IMR-90 (cell line): ENCODE results near the gene SPATA31D4. TPM values are rescaled to one million over a fixed set of nuclear protein-coding genes. Genes with fewer than 3 reads are reported as not detected.

Experiments
- ATAC-seq: fragments of 200-7000 bp; cut with Tn5 transposase; 2 replicates; pipeline ENCODE4 v1.9.1; 2020; ENCODE audit warnings: low read depth, mild to moderate bottlenecking, moderate library complexity
- BruUV-seq: library from RNA; stranded (reverse); fragments of 400-500 nt; replicated peaks from 2 replicates; lab custom pipeline; 2021; lab: Mats Ljungman, UMichigan
- CTCF ChIA-PET: fragments of 300-600 bp; formaldehyde crosslinking; extraction: SDS; loops from one replicate; lab custom pipeline; 2021; ENCODE audit warnings: antibody characterized with exemption; lab: Yijun Ruan, JAX
- POLR2A ChIA-PET: fragments of 300-600 bp; sonication (Branson Sonifier 250); formaldehyde crosslinking; loops from one replicate; lab custom pipeline; 2022; ENCODE audit warnings: antibody characterized with exemption; ENCODE audit not compliant: unreplicated experiment; lab: Charles Lee
- DNase-seq: peaks from one replicate; pipeline ENCODE4 v3.0.0; 2013
- H2AFZ ChIP-seq: replicated peaks from 2 replicates; pipeline ENCODE3; 2013; ENCODE audit warnings: low read length, mild to moderate bottlenecking; ENCODE audit not compliant: poor library complexity
- H2AK5ac ChIP-seq: 2 replicates; pipeline ENCODE4 v1.6.1; 2013; ENCODE audit warnings: low read depth, low read length, inconsistent platforms
- H2AK9ac ChIP-seq: replicated peaks from 2 replicates; pipeline ENCODE3; 2013; ENCODE audit warnings: mild to moderate bottlenecking, low read depth, low read length, moderate library complexity; ENCODE audit not compliant: poor library complexity
- H2BK120ac ChIP-seq: 2 replicates; pipeline ENCODE4 v1.6.1; 2013; ENCODE audit warnings: low read depth, low read length, inconsistent platforms
- H2BK15ac ChIP-seq: 3 replicates; pipeline ENCODE4 v1.6.1; 2013; ENCODE audit warnings: low read depth, low read length, inconsistent platforms
- H2BK20ac ChIP-seq: 2 replicates; pipeline ENCODE4 v1.6.1; 2013; ENCODE audit warnings: low read depth, mild to moderate bottlenecking, inconsistent platforms, low read length, moderate library complexity
- H2BK5ac ChIP-seq: 2 replicates; pipeline ENCODE4 v1.6.1; 2013; ENCODE audit warnings: mild to moderate bottlenecking, low read depth, low read length, inconsistent platforms; ENCODE audit not compliant: poor library complexity, severe bottlenecking
- H3K14ac ChIP-seq: replicated peaks from 2 replicates; pipeline ENCODE4 v1.6.1; 2013; ENCODE audit warnings: low read depth, low read length, inconsistent platforms
- H3K18ac ChIP-seq: 2 replicates; pipeline ENCODE4 v1.6.1; 2013; ENCODE audit warnings: low read depth, low read length, control low read depth
- H3K23ac ChIP-seq: 2 replicates; pipeline ENCODE4 v1.6.1; 2013; ENCODE audit warnings: low read depth, low read length, inconsistent platforms
- H3K27ac ChIP-seq: 2 replicates; pipeline ENCODE4 v1.5.1; 2013; ENCODE audit warnings: mild to moderate bottlenecking, control low read depth, low read length; ENCODE audit not compliant: insufficient read depth
- H3K27me3 ChIP-seq: 2 replicates; pipeline ENCODE4 v1.6.1; 2013; ENCODE audit warnings: low read length; ENCODE audit not compliant: control insufficient read depth, insufficient read depth
- H3K36me3 ChIP-seq: 2 replicates; pipeline ENCODE4 v1.6.1; 2013; ENCODE audit warnings: low read length, mixed read lengths; ENCODE audit not compliant: control insufficient read depth, insufficient read depth
- H3K4ac ChIP-seq: 2 replicates; pipeline ENCODE4 v1.6.1; 2013; ENCODE audit warnings: low read depth, low read length, inconsistent platforms
- H3K4me1 ChIP-seq: 2 replicates; pipeline ENCODE4 v1.6.1; 2013; ENCODE audit warnings: low read length, mixed read lengths; ENCODE audit not compliant: control insufficient read depth, insufficient read depth
- H3K4me2 ChIP-seq: 2 replicates; pipeline ENCODE4 v1.6.1; 2013; ENCODE audit warnings: low read depth, mild to moderate bottlenecking, control low read depth, low read length, moderate library complexity
- H3K4me3 ChIP-seq: 2 replicates; pipeline ENCODE4 v1.5.1; 2013; ENCODE audit warnings: low read depth, mild to moderate bottlenecking, control low read depth, low read length, moderate library complexity; ENCODE audit not compliant: insufficient read depth
- H3K56ac ChIP-seq: 2 replicates; pipeline ENCODE4 v1.6.1; 2013; ENCODE audit warnings: low read length, inconsistent platforms; ENCODE audit not compliant: insufficient read depth; ENCODE audit errors: extremely low read depth
- H3K79me1 ChIP-seq, 2 experiments: 2 replicates each; pipeline ENCODE4 v1.6.1; 2013; ENCODE audit warnings: low read length in 2 of 2, inconsistent platforms in 1 of 2, low read depth in 1 of 2
- H3K9ac ChIP-seq: 2 replicates; pipeline ENCODE4 v1.6.1; 2013; ENCODE audit warnings: low read depth, low read length, control low read depth
- H3K9me1 ChIP-seq: 2 replicates; pipeline ENCODE4 v1.6.1; 2013; ENCODE audit warnings: low read length, inconsistent platforms; ENCODE audit not compliant: insufficient read depth
- H3K9me3 ChIP-seq: 2 replicates; pipeline ENCODE4 v1.6.1; 2013; ENCODE audit warnings: low read length; ENCODE audit not compliant: control insufficient read depth, insufficient read depth
- H4K20me1 ChIP-seq: 2 replicates; pipeline ENCODE4 v1.6.1; 2013; ENCODE audit warnings: low read length, inconsistent platforms; ENCODE audit not compliant: insufficient read depth
- H4K5ac ChIP-seq: 2 replicates; pipeline ENCODE4 v1.6.1; 2013; ENCODE audit warnings: mild to moderate bottlenecking, low read depth, low read length, control low read depth
- H4K8ac ChIP-seq, 2 experiments: 2 replicates each; pipeline ENCODE4 v1.6.1; 2013; ENCODE audit warnings: low read depth in 2 of 2, low read length in 2 of 2, control low read depth in 1 of 2, inconsistent platforms in 1 of 2
- H4K91ac ChIP-seq: 2 replicates; pipeline ENCODE4 v1.6.1; 2013; ENCODE audit warnings: low read depth, low read length, inconsistent platforms; ENCODE audit not compliant: insufficient read depth
- BHLHE40 ChIP-seq: fragments of 150-350 bp; IDR thresholded peaks from 2 replicates; pipeline ENCODE4 v1.6.1; 2016; ENCODE audit warnings: mild to moderate bottlenecking, low read depth, low read length
- CEBPB ChIP-seq: IDR thresholded peaks from 2 replicates; pipeline ENCODE4 v1.6.1; 2012; ENCODE audit warnings: low read depth, low read length, improper control_type of control experiment
- CHD1 ChIP-seq: IDR thresholded peaks from 2 replicates; pipeline ENCODE4 v1.6.1; 2012; ENCODE audit warnings: low read depth, low read length, improper control_type of control experiment
- MAFK ChIP-seq: IDR thresholded peaks from 2 replicates; pipeline ENCODE4 v1.6.1; 2012; ENCODE audit warnings: low read depth, low read length, improper control_type of control experiment
- MAZ ChIP-seq: IDR thresholded peaks from 2 replicates; pipeline ENCODE4 v1.6.1; 2012; ENCODE audit warnings: low read depth, mild to moderate bottlenecking, low read length, improper control_type of control experiment, moderate library complexity, borderline replicate concordance
- MXI1 ChIP-seq: IDR thresholded peaks from 2 replicates; pipeline ENCODE4 v1.6.1; 2012; ENCODE audit warnings: low read depth, mild to moderate bottlenecking, low read length, moderate library complexity, borderline replicate concordance
- NFE2L2 ChIP-seq: fragments of 150-350 bp; IDR thresholded peaks from 2 replicates; pipeline ENCODE4 v1.6.1; 2016; ENCODE audit warnings: low read depth, mild to moderate bottlenecking, low read length
- POLR2A ChIP-seq: IDR thresholded peaks from 2 replicates; pipeline ENCODE4 v1.6.1; 2012; ENCODE audit warnings: mild to moderate bottlenecking, low read depth, low read length
- RAD21 ChIP-seq: IDR thresholded peaks from 2 replicates; pipeline ENCODE4 v1.6.1; 2012; ENCODE audit warnings: low read length, improper control_type of control experiment
- RCOR1 ChIP-seq: IDR thresholded peaks from 2 replicates; pipeline ENCODE4 v1.6.1; 2012; ENCODE audit warnings: mild to moderate bottlenecking, low read length, improper control_type of control experiment; ENCODE audit not compliant: insufficient replicate concordance
- RFX5 ChIP-seq: IDR thresholded peaks from 2 replicates; pipeline ENCODE4 v1.8.0; 2012; ENCODE audit warnings: low read depth, mild to moderate bottlenecking, low read length, moderate library complexity
- USF2 ChIP-seq: fragments of 150-350 bp; IDR thresholded peaks from 2 replicates; pipeline ENCODE4 v1.6.1; 2017; ENCODE audit warnings: mild to moderate bottlenecking, antibody characterized with exemption, low read length, low read depth
- WGBS, 2 experiments: methylation state at CpG; one replicate each; pipeline versions ENCODE4 v1.1.5 to v1.1.7; 2013; ENCODE audit warnings: missing lambda C conversion rate in 2 of 2; ENCODE audit not compliant: insufficient read length in 1 of 2; ENCODE audit errors: extremely low coverage in 2 of 2; 5-methylcytosine and 5-hydroxymethylcytosine counted together
- dilution Hi-C: fragments of 300-500 bp; cut with HindIII; formaldehyde crosslinking; loops from one replicate; pipeline ENCODE4 v1.14.3; 2018; ENCODE audit warnings: low sequenced_read_pairs; ENCODE audit not compliant: unreplicated experiment
- in situ Hi-C: fragments of 300-500 bp; cut with MboI; formaldehyde crosslinking; loops from 3 replicates; pipeline ENCODE4 v1.14.3; 2019; ENCODE audit warnings: low sequenced_read_pairs, inconsistent platforms, mixed read lengths
- intact Hi-C: fragments of 100-400 bp; cut with micrococcal nuclease; formaldehyde crosslinking; loops from 2 replicates; pipeline ENCODE4 v1.10.0; 2022
- polyA plus RNA-seq, 3 experiments: library from polyadenylated mRNA; depleted of rRNA; stranded (reverse); fragments of >200 nt; gene quantifications; 2 replicates each; pipeline ENCODE4 v1.2.3, GENCODE V29; 2012; ENCODE audit warnings: low replicate concordance in 1 of 3
- total RNA-seq: library from RNA; depleted of rRNA; stranded (reverse); fragments of >200 nt; gene quantifications from 2 replicates; pipeline ENCODE4 v1.2.3, GENCODE V29; 2012
- TF ChIP-seq, protein P1 (sequence below): fragments of 150-350 bp; IDR thresholded peaks from 2 replicates; pipeline ENCODE4 v1.6.1; 2016; ENCODE audit warnings: low read depth, mild to moderate bottlenecking, low read length, moderate library complexity, borderline replicate concordance
- TF ChIP-seq, protein P2 (sequence below): conservative IDR thresholded peaks from 2 replicates; pipeline ENCODE4 v1.5.1; 2012; ENCODE audit warnings: mild to moderate bottlenecking, low read depth, low read length, improper control_type of control experiment

Gene SPATA31D4
- total and polyA plus RNA-seq, 2 of the 4 experiments (the other 2 are of a cell fraction) = not detected

DNA sequence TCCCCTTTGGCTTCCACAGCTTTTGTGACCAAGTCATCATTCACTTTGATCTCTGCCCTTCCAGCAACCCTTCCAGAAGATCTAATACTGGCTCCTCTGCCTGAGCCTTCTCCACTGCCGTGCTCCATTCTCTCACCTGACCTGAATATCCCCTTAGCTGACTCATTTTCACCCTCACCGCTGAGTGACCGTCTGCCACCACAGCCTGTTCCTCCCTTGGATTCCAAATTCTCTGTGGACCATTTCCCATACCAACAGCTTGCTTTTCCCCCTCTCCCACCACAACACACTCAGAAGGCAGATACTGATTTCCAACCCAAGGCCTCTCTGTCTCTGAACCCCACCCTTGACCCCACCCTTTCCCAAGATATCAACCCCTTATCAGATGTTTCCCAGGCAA lies 39.8 kb downstream of the SPATA31D4 start:
- no peak overlapping the region for H3K9ac ChIP-seq
- no peaks in the 10 kb centered on the region for H4K20me1 ChIP-seq
- in situ Hi-C loops (no loop called here), dilution Hi-C loops (no loop called here), intact Hi-C loops (no loop called here)
- no peak for ATAC-seq
- H3K79me1 ChIP-seq = no peaks in the 10 kb centered on the region
- TF ChIP-seq POLR2A = no peak
- TF ChIP-seq CEBPB = no peak
- TF ChIP-seq MAZ = no peak
- no peak for TF ChIP-seq USF2
- no peak for TF ChIP-seq RAD21
- TF ChIP-seq, protein P1, sequence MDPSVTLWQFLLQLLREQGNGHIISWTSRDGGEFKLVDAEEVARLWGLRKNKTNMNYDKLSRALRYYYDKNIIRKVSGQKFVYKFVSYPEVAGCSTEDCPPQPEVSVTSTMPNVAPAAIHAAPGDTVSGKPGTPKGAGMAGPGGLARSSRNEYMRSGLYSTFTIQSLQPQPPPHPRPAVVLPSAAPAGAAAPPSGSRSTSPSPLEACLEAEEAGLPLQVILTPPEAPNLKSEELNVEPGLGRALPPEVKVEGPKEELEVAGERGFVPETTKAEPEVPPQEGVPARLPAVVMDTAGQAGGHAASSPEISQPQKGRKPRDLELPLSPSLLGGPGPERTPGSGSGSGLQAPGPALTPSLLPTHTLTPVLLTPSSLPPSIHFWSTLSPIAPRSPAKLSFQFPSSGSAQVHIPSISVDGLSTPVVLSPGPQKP = no peak
- TF ChIP-seq, protein P2, sequence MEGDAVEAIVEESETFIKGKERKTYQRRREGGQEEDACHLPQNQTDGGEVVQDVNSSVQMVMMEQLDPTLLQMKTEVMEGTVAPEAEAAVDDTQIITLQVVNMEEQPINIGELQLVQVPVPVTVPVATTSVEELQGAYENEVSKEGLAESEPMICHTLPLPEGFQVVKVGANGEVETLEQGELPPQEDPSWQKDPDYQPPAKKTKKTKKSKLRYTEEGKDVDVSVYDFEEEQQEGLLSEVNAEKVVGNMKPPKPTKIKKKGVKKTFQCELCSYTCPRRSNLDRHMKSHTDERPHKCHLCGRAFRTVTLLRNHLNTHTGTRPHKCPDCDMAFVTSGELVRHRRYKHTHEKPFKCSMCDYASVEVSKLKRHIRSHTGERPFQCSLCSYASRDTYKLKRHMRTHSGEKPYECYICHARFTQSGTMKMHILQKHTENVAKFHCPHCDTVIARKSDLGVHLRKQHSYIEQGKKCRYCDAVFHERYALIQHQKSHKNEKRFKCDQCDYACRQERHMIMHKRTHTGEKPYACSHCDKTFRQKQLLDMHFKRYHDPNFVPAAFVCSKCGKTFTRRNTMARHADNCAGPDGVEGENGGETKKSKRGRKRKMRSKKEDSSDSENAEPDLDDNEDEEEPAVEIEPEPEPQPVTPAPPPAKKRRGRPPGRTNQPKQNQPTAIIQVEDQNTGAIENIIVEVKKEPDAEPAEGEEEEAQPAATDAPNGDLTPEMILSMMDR = no peak
- TF ChIP-seq CHD1 = no peak
- TF ChIP-seq RFX5 = no peak
- TF ChIP-seq NFE2L2 = no peak
- TF ChIP-seq BHLHE40 = no peak
- no peak for TF ChIP-seq MXI1
- no peak for TF ChIP-seq RCOR1
- TF ChIP-seq MAFK = no peak
- POLR2A ChIA-PET = no interaction called here
- no peak overlapping the region for H3K56ac ChIP-seq
- H3K14ac ChIP-seq = no peak overlapping the region
- DNase-seq = no peak
- no peak overlapping the region for H3K4me2 ChIP-seq
- no peaks in the 10 kb centered on the region for H3K9me1 ChIP-seq
- H3K4ac ChIP-seq = no peak overlapping the region
- peaks cover 3% of the 10 kb centered on the region; the same call in 1 of the 2 replicates for H3K4me1 ChIP-seq
- no peak overlapping the region for H3K27ac ChIP-seq
- no peak overlapping the region for H2AK5ac ChIP-seq
- 96% methylated on average over 3 of the region's 3 CpGs; no CpG with 5 or more reads in 1 of the 2 experiments for WGBS, 2 experiments
- no peak overlapping the region for H4K91ac ChIP-seq
- H2BK20ac ChIP-seq = no peak overlapping the region
- CTCF ChIA-PET = no interaction called here
- H3K36me3 ChIP-seq = no peaks in the 10 kb centered on the region
- H2AFZ ChIP-seq = no peak overlapping the region
- no peak overlapping the region for H2BK5ac ChIP-seq
- BruUV-seq = no TSS peak
- no peak overlapping the region for H3K23ac ChIP-seq
- no peak overlapping the region for H2AK9ac ChIP-seq
- H4K8ac ChIP-seq = no peak overlapping the region
- no peak overlapping the region for H3K4me3 ChIP-seq
- H4K5ac ChIP-seq = no peak overlapping the region
- no peak overlapping the region for H3K18ac ChIP-seq
- peaks cover 2% of the 10 kb centered on the region; the same call in 1 of the 2 replicates for H3K9me3 ChIP-seq
- no peak overlapping the region for H2BK120ac ChIP-seq
- no peak overlapping the region for H2BK15ac ChIP-seq
- H3K27me3 ChIP-seq = peaks cover 3% of the 10 kb centered on the region
